Smooth muscle cell (in vitro differentiated cells): ENCODE data around the gene PRR23C. TPM values are rescaled to one million over a fixed set of nuclear protein-coding genes. Genes with fewer than 3 reads are reported as not detected.

Experiments
- DNase-seq: peaks from one replicate; lab custom pipeline; 2025; ENCODE audit not compliant: unreplicated experiment; lab: John Stamatoyannopoulos, UW
- H2AFZ ChIP-seq: fragments of 200-600 bp; sonication (generic); 2 replicates; pipeline ENCODE4 v1.6.0; 2016; ENCODE audit warnings: antibody characterized with exemption, low read depth, mild to moderate bottlenecking
- H3F3A ChIP-seq: fragments of 200-600 bp; sonication (generic); 2 replicates; pipeline ENCODE4 v1.6.0; 2017; ENCODE audit warnings: antibody characterized with exemption, low read depth
- H3K27ac ChIP-seq: fragments of 200-600 bp; sonication (generic); 2 replicates; pipeline ENCODE4 v1.5.1; 2016; ENCODE audit warnings: low read depth, mild to moderate bottlenecking
- H3K27me3 ChIP-seq: fragments of 200-600 bp; sonication (generic); 2 replicates; pipeline ENCODE4 v1.6.1; 2016; ENCODE audit warnings: low read depth, mild to moderate bottlenecking
- H3K36me3 ChIP-seq: fragments of 200-600 bp; sonication (generic); 2 replicates; pipeline ENCODE4 v1.5.1; 2016; ENCODE audit warnings: low read depth
- H3K4me1 ChIP-seq: fragments of 200-600 bp; sonication (generic); 2 replicates; pipeline ENCODE4 v1.5.1; 2016; ENCODE audit warnings: low read depth
- H3K4me2 ChIP-seq: fragments of 200-600 bp; sonication (generic); 2 replicates; pipeline ENCODE4 v1.6.0; 2016; ENCODE audit warnings: mild to moderate bottlenecking
- H3K4me3 ChIP-seq: fragments of 200-600 bp; sonication (generic); 2 replicates; pipeline ENCODE4 v1.5.1; 2016; ENCODE audit warnings: mild to moderate bottlenecking
- H3K79me2 ChIP-seq: fragments of 200-600 bp; sonication (generic); 2 replicates; pipeline ENCODE4 v1.6.0; 2016; ENCODE audit warnings: low read depth, mild to moderate bottlenecking
- H3K9ac ChIP-seq: fragments of 200-600 bp; sonication (generic); 2 replicates; pipeline ENCODE4 v1.6.0; 2016; ENCODE audit warnings: low read depth
- H3K9me3 ChIP-seq: fragments of 200-600 bp; sonication (generic); replicated peaks from 2 replicates; pipeline ENCODE4 v1.5.1; 2016; ENCODE audit warnings: low read depth
- H4K20me1 ChIP-seq: fragments of 200-600 bp; sonication (generic); 2 replicates; pipeline ENCODE4 v1.6.0; 2016; ENCODE audit warnings: low read depth
- CTCF ChIP-seq: fragments of 200-600 bp; sonication (generic); IDR thresholded peaks from 2 replicates; pipeline ENCODE4 v1.5.1; 2017; ENCODE audit warnings: borderline replicate concordance, mild to moderate bottlenecking, antibody characterized with exemption; ENCODE audit not compliant: insufficient read depth, poor library complexity, severe bottlenecking
- WGBS: methylation state at CpG from one replicate; pipeline ENCODE4 v1.1.7; 2016; ENCODE audit warnings: low lambda C conversion rate; 5-methylcytosine and 5-hydroxymethylcytosine counted together
- polyA plus RNA-seq: library from polyadenylated mRNA; unstranded; fragments of >200 nt; fragmentation: Nextera tagmentation; extraction: Ambion mirVana; gene quantifications from 2 replicates; pipeline ENCODE4 v1.2.1, GENCODE V29; 2016
- total RNA-seq: library from RNA; depleted of rRNA; stranded (reverse); fragments of >200 nt; gene quantifications from 2 replicates; pipeline ENCODE4 v1.2.3, GENCODE V29; 2014

PRR23C gene
- total and polyA plus RNA-seq, 2 experiments from 2014 or later: not detected

GRCh38 chr3:139005356-139005993 is 39.2 kb downstream of the PRR23C start:
- H3K9me3 ChIP-seq: no peaks in the 10 kb centered on the region
- no peak overlapping the region for H3K9ac ChIP-seq
- no peaks in the 10 kb centered on the region for H4K20me1 ChIP-seq
- no peak for DNase-seq
- no peaks in the 10 kb centered on the region for H3F3A ChIP-seq
- no peak overlapping the region for H3K4me2 ChIP-seq
- no peaks in the 10 kb centered on the region for H3K27me3 ChIP-seq
- WGBS: 92% methylated on average over 44 of the region's 45 CpGs
- H3K4me3 ChIP-seq: no peak overlapping the region
- no peaks in the 10 kb centered on the region for H3K4me1 ChIP-seq
- H2AFZ ChIP-seq: no peak overlapping the region
- no peak overlapping the region for H3K27ac ChIP-seq
- no peaks in the 10 kb centered on the region for H3K36me3 ChIP-seq
- H3K79me2 ChIP-seq: no peaks in the 10 kb centered on the region
- TF ChIP-seq CTCF: no peak

- Histone ChIP-seq H3K27me3 (peaks cover 27% of the 10 kb centered on the region), H3K4me3 (no peak overlapping the region), H3K79me2 (no peaks in the 10 kb centered on the region), H3K36me3 (no peaks in the 10 kb centered on the region), H3K4me2 (no peak overlapping the region), H2AFZ (no peak overlapping the region), H3K9me3 (no peaks in the 10 kb centered on the region), H3K4me1 (no peaks in the 10 kb centered on the region), H3F3A (no peaks in the 10 kb centered on the region), H3K27ac (no peak overlapping the region), H4K20me1 (no peaks in the 10 kb centered on the region), H3K9ac (no peak overlapping the region)
- no peak for DNase-seq
- TF ChIP-seq CTCF: no peak
- 84% methylated on average over 1 of the region's 1 CpG for WGBS
Measured at GRCh38 chr3:138995706-138996105, 49.0 kb downstream of the PRR23C start.

Other genes with a start within 250 kb of the PRR23C start
- gene PIK3CB, start 210.0 kb downstream of the PRR23C start, total RNA-seq: 3.6 and 4.5 TPM in 2 replicates
- 2.5 and 2.6 TPM in 2 replicates for gene PIK3CB, start 210.0 kb downstream of the PRR23C start, polyA plus RNA-seq
- not detected in 2 replicates for gene FOXL2, start 97.8 kb downstream of the PRR23C start, total RNA-seq
- gene FOXL2, start 97.8 kb downstream of the PRR23C start, polyA plus RNA-seq: 0.59 TPM in 1 of 2 replicates, not detected in the other
- gene FOXL2NB, start 97.7 kb downstream of the PRR23C start, total RNA-seq: not detected in 2 replicates
- gene FOXL2NB, start 97.7 kb downstream of the PRR23C start, polyA plus RNA-seq: 0.47 TPM in 1 of 2 replicates, not detected in the other
- not detected in 2 replicates for gene PRR23A, start 38.6 kb downstream of the PRR23C start, total RNA-seq
- not detected in 2 replicates for gene PRR23A, start 38.6 kb downstream of the PRR23C start, polyA plus RNA-seq
- gene PRR23B, start 24.0 kb downstream of the PRR23C start, total RNA-seq: not detected in 2 replicates
- gene PRR23B, start 24.0 kb downstream of the PRR23C start, polyA plus RNA-seq: not detected in 2 replicates